H9 (cell line): ENCODE data around the gene CNTN2. TPM values are rescaled to one million over a fixed set of nuclear protein-coding genes. Genes with fewer than 3 reads are reported as not detected.

Experiments
- DNase-seq: peaks from one replicate; pipeline ENCODE4 v3.0.0-alpha.2; 2017
- H2AFZ ChIP-seq: one replicate; pipeline ENCODE4 v1.6.1; 2013; ENCODE audit warnings: mild to moderate bottlenecking, low read length, control low read depth, moderate library complexity
- H2AK5ac ChIP-seq: 2 replicates; pipeline ENCODE4 v1.6.1; 2013; ENCODE audit warnings: low read length, control low read depth, mixed read lengths; ENCODE audit not compliant: insufficient read length
- H2BK120ac ChIP-seq: one replicate; pipeline ENCODE4 v1.6.1; 2013; ENCODE audit warnings: low read depth, mild to moderate bottlenecking, low read length, control low read depth, inconsistent platforms; ENCODE audit not compliant: poor library complexity, severe bottlenecking
- H2BK12ac ChIP-seq: 2 replicates; pipeline ENCODE4 v1.6.1; 2013; ENCODE audit warnings: low read length, control low read depth, mixed read lengths, low read depth; ENCODE audit not compliant: insufficient read length
- H2BK15ac ChIP-seq: 2 replicates; pipeline ENCODE4 v1.6.1; 2013; ENCODE audit warnings: low read depth, low read length, control low read depth
- H2BK20ac ChIP-seq: one replicate; pipeline ENCODE4 v1.6.1; 2013; ENCODE audit warnings: low read depth, mild to moderate bottlenecking, low read length, control low read depth, inconsistent platforms; ENCODE audit not compliant: poor library complexity, severe bottlenecking
- H2BK5ac ChIP-seq: 2 replicates; pipeline ENCODE4 v1.6.1; 2013; ENCODE audit warnings: low read length, control low read depth, mixed read lengths; ENCODE audit not compliant: insufficient read length
- H3K14ac ChIP-seq: 2 replicates; pipeline ENCODE4 v1.6.1; 2013; ENCODE audit warnings: low read length, control low read depth; ENCODE audit not compliant: insufficient read depth
- H3K18ac ChIP-seq: 2 replicates; pipeline ENCODE4 v1.6.1; 2013; ENCODE audit warnings: low read depth, mild to moderate bottlenecking, mixed read lengths, low read length, control low read depth; ENCODE audit not compliant: insufficient read length
- H3K23ac ChIP-seq: 2 replicates; pipeline ENCODE4 v1.6.1; 2013; ENCODE audit warnings: low read length, control low read depth, mixed read lengths, low read depth; ENCODE audit not compliant: insufficient read length
- H3K23me2 ChIP-seq: 2 replicates; pipeline ENCODE4 v1.6.1; 2013; ENCODE audit warnings: low read depth, mild to moderate bottlenecking, mixed read lengths, low read length, control low read depth; ENCODE audit not compliant: insufficient read length, poor library complexity, severe bottlenecking
- H3K27ac ChIP-seq: 2 replicates; pipeline ENCODE4 v1.5.1; 2013; ENCODE audit warnings: low read length, control low read depth, mixed read lengths, low read depth; ENCODE audit not compliant: insufficient read length
- H3K27me3 ChIP-seq: 2 replicates; pipeline ENCODE4 v1.6.1; 2013; ENCODE audit warnings: low read length, control low read depth, inconsistent platforms; ENCODE audit not compliant: insufficient read depth
- H3K4ac ChIP-seq: 2 replicates; pipeline ENCODE4 v1.6.1; 2013; ENCODE audit warnings: low read depth, mild to moderate bottlenecking, control low read depth, inconsistent platforms, low read length, moderate library complexity
- H3K4me1 ChIP-seq: 2 replicates; pipeline ENCODE4 v1.6.1; 2013; ENCODE audit warnings: low read length, control low read depth, inconsistent platforms; ENCODE audit not compliant: insufficient read depth
- H3K4me2 ChIP-seq: 2 replicates; pipeline ENCODE4 v1.6.1; 2013; ENCODE audit warnings: low read length, control low read depth, mixed read lengths; ENCODE audit not compliant: insufficient read length, insufficient read depth
- H3K56ac ChIP-seq: 2 replicates; pipeline ENCODE4 v1.6.1; 2013; ENCODE audit warnings: low read depth, mild to moderate bottlenecking, mixed read lengths, low read length, control low read depth; ENCODE audit not compliant: insufficient read length
- H3K79me1 ChIP-seq: 2 replicates; pipeline ENCODE4 v1.6.1; 2013; ENCODE audit warnings: low read depth, mild to moderate bottlenecking, moderate library complexity, low read length, control low read depth, inconsistent platforms; ENCODE audit not compliant: insufficient read depth, poor library complexity, severe bottlenecking
- H3K79me2 ChIP-seq: 2 replicates; pipeline ENCODE4 v1.6.1; 2013; ENCODE audit warnings: low read length, control low read depth, inconsistent platforms; ENCODE audit not compliant: insufficient read depth
- H3K9ac ChIP-seq: 2 replicates; pipeline ENCODE4 v1.6.1; 2013; ENCODE audit warnings: low read length, control low read depth, mixed read lengths; ENCODE audit not compliant: insufficient read length; ENCODE audit errors: extremely low read depth
- H3K9me3 ChIP-seq: one replicate; pipeline ENCODE4 v1.6.1; 2013; ENCODE audit warnings: low read depth, low read length, inconsistent platforms; ENCODE audit not compliant: control insufficient read depth
- H3T11ph ChIP-seq: one replicate; pipeline ENCODE4 v1.6.1; 2013; ENCODE audit warnings: mild to moderate bottlenecking, low read length, control low read depth, inconsistent platforms
- H4K20me1 ChIP-seq: one replicate; pipeline ENCODE4 v1.6.1; 2013; ENCODE audit not compliant: control insufficient read depth, insufficient read length, insufficient read depth
- H4K5ac ChIP-seq: 2 replicates; pipeline ENCODE4 v1.6.1; 2013; ENCODE audit warnings: low read depth, mild to moderate bottlenecking, mixed read lengths, low read length, control low read depth; ENCODE audit not compliant: insufficient read length
- H4K8ac ChIP-seq: replicated peaks from 2 replicates; pipeline ENCODE4 v1.6.1; 2013; ENCODE audit warnings: low read length, control low read depth, mixed read lengths, low read depth; ENCODE audit not compliant: insufficient read length
- H4K91ac ChIP-seq: 2 replicates; pipeline ENCODE4 v1.6.1; 2013; ENCODE audit warnings: low read depth, mild to moderate bottlenecking, moderate library complexity, mixed read lengths, low read length, control low read depth; ENCODE audit not compliant: insufficient read length
- H3K27ac Mint-ChIP-seq, 3 experiments: 2 replicates in 2 of 3; 3 replicates in 1 of 3; pipeline ENCODE4 v1.8.0; 2020 to 2021; ENCODE audit warnings: mixed read lengths in 3 of 3, mild to moderate bottlenecking in 1 of 3, moderate library complexity in 1 of 3
- H3K27me3 Mint-ChIP-seq: 2 replicates; pipeline ENCODE4 v1.8.0; 2021; ENCODE audit warnings: low read depth, mild to moderate bottlenecking, moderate library complexity, mixed read lengths
- H3K36me3 Mint-ChIP-seq, 3 experiments: 2 replicates in 2 of 3; 3 replicates in 1 of 3; pipeline ENCODE4 v1.8.0; 2020 to 2021; ENCODE audit warnings: low read depth in 3 of 3, mixed read lengths in 3 of 3; ENCODE audit not compliant: insufficient read depth in 1 of 3
- H3K4me1 Mint-ChIP-seq, 2 experiments: 2 replicates each; pipeline ENCODE4 v1.8.0; 2020; ENCODE audit warnings: mixed read lengths in 2 of 2
- H3K4me3 Mint-ChIP-seq, 2 experiments: 2 replicates in 1 of 2; 3 replicates in 1 of 2; pipeline ENCODE4 v1.8.0; 2020 to 2021; ENCODE audit warnings: mild to moderate bottlenecking in 2 of 2, mixed read lengths in 2 of 2, moderate library complexity in 1 of 2
- H3K9me3 Mint-ChIP-seq, 2 experiments: 2 replicates in 1 of 2; 3 replicates in 1 of 2; pipeline ENCODE4 v1.8.0; 2020; ENCODE audit warnings: mild to moderate bottlenecking in 2 of 2, mixed read lengths in 2 of 2, moderate library complexity in 1 of 2
- WGBS: extraction: QIAGEN DNeasy Blood & Tissue Kit; methylation state at CpG from one replicate; pipeline ENCODE4 v1.1.7; 2013; ENCODE audit warnings: missing lambda C conversion rate, low lambda C conversion rate, mixed read lengths; ENCODE audit not compliant: insufficient read length; ENCODE audit errors: extremely low coverage; 5-methylcytosine and 5-hydroxymethylcytosine counted together
- total RNA-seq: library from RNA; stranded (reverse); gene quantifications from 2 replicates; pipeline ENCODE4 v1.2.1, GENCODE V29; 2021
- TF ChIP-seq, protein P1 (sequence below): fragments of 200-600 bp; sonication (generic); conservative IDR thresholded peaks from 3 replicates; pipeline ENCODE4 v1.8.0; 2021; ENCODE audit warnings: antibody characterized with exemption, mild to moderate bottlenecking

CNTN2 gene
- total RNA-seq, 1 experiment from 2014 or later, result 0.42 TPM

DNA sequence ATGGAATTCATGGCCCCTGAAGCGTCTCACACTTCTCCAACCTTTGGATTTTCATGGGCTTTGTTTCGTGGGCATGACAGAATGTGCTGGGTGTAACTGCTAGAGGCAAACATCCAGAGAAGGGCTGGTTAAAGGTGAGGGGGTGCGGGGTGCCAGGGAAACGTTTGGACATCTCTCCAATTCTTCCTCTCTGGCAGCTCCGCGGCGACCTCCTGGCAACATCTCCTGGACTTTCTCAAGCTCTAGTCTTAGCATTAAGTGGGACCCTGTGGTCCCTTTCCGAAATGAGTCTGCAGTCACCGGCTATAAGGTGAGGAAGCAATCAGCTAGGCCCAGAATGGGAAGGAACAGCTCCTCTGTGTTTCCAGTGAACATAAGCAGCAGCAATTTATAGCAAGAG lies 29.3 kb downstream of the CNTN2 start:
- Histone ChIP-seq H3K4me1 (no peaks in the 10 kb centered on the region), H3K79me2 (no peaks in the 10 kb centered on the region), H3K9me3 (no peaks in the 10 kb centered on the region), H2AFZ (no peak overlapping the region), H2BK20ac (no peak overlapping the region), H3K27ac (no peak overlapping the region), H2BK5ac (no peak overlapping the region), H3K56ac (no peak overlapping the region), H3T11ph (no peak overlapping the region), H3K27me3 (no peaks in the 10 kb centered on the region), H3K23me2 (no peaks in the 10 kb centered on the region), H4K20me1 (no peaks in the 10 kb centered on the region), H2AK5ac (no peak overlapping the region), H3K4ac (no peak overlapping the region), H3K79me1 (no peaks in the 10 kb centered on the region), H3K14ac (no peak overlapping the region), H2BK15ac (no peak overlapping the region), H3K4me2 (no peak overlapping the region), H3K9ac (no peak overlapping the region), H4K5ac (no peak overlapping the region), H2BK120ac (no peak overlapping the region), H4K91ac (no peak overlapping the region), H3K18ac (no peak overlapping the region), H3K23ac (no peak overlapping the region), H2BK12ac (no peak overlapping the region), H4K8ac (no peak overlapping the region)
- H3K9me3 Mint-ChIP-seq, result no peaks in the 10 kb centered on the region
- WGBS, result no CpG with 5 or more reads among the region's 9 CpGs
- H3K27ac Mint-ChIP-seq, result no peak overlapping the region; a peak in 1 of 7 replicates
- H3K27me3 Mint-ChIP-seq, result no peaks in the 10 kb centered on the region; the same call in 1 of the 2 replicates
- no peaks in the 10 kb centered on the region; a peak in 2 of 4 replicates for H3K4me1 Mint-ChIP-seq
- H3K36me3 Mint-ChIP-seq, result no peaks in the 10 kb centered on the region
- TF ChIP-seq, protein P1, sequence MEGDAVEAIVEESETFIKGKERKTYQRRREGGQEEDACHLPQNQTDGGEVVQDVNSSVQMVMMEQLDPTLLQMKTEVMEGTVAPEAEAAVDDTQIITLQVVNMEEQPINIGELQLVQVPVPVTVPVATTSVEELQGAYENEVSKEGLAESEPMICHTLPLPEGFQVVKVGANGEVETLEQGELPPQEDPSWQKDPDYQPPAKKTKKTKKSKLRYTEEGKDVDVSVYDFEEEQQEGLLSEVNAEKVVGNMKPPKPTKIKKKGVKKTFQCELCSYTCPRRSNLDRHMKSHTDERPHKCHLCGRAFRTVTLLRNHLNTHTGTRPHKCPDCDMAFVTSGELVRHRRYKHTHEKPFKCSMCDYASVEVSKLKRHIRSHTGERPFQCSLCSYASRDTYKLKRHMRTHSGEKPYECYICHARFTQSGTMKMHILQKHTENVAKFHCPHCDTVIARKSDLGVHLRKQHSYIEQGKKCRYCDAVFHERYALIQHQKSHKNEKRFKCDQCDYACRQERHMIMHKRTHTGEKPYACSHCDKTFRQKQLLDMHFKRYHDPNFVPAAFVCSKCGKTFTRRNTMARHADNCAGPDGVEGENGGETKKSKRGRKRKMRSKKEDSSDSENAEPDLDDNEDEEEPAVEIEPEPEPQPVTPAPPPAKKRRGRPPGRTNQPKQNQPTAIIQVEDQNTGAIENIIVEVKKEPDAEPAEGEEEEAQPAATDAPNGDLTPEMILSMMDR, result no peak
- H3K4me3 Mint-ChIP-seq, result no peak overlapping the region
- DNase-seq, result no peak
